ENCODE results near the gene PRKN. TPM values are rescaled to one million over a fixed set of nuclear protein-coding genes. Genes with fewer than 3 reads are reported as not detected.

The PRKN gene
- total RNA-seq, 1 experiment from 2014 or later, result 0.46 TPM

- no peaks in the 10 kb centered on the region for H3K36me3 ChIP-seq (ENCODE audit: control insufficient read depth, insufficient read depth, low read length)
- ChIA-PET CTCF (no interaction called here), POLR2A (no interaction called here)
- no peaks in the 10 kb centered on the region for H3K27me3 ChIP-seq (ENCODE audit: control insufficient read depth, insufficient read depth, low read length)
- intact Hi-C loops (cut with micrococcal nuclease; ENCODE audit: unreplicated experiment), result no loop called here
- no TSS peak for BruUV-seq (replicated peaks)
- no peak overlapping the region for H3K4me3 ChIP-seq (ENCODE audit: low read depth in 2 of 2, low read length in 2 of 2)
- no peaks in the 10 kb centered on the region for H3K9me3 ChIP-seq (ENCODE audit: control insufficient read depth, insufficient read depth, low read depth, low read length)
- TF ChIP-seq REST (IDR thresholded peaks at IDR 0.05; ENCODE audit: insufficient read depth in 1 of 2, low read depth in 2 of 2, low read length in 1 of 2), result no peak
- H3K27ac ChIP-seq (ENCODE audit: low read length), result no peak overlapping the region
- no peak for ATAC-seq
- DNase-seq (ENCODE audit: low read depth, low spot score), result no peak
- in situ Hi-C loops (cut with HindIII; ENCODE audit: low pct_unique_long_range_greater_than_20kb, low sequenced_read_pairs), result no loop called here
- H3K4me1 ChIP-seq (ENCODE audit: control insufficient read depth, insufficient read depth, low read length), result no peaks in the 10 kb centered on the region
Observed at GRCh38 chr6:162688751-162689345, 38.7 kb downstream of the PRKN start.

GRCh38 chr6:162685586-162685985 lies 42.0 kb downstream of the PRKN start:
- ATAC-seq, result no peak
- BruUV-seq (replicated peaks), result no TSS peak
- intact Hi-C loops (cut with micrococcal nuclease; ENCODE audit: unreplicated experiment), result no loop called here
- no peaks in the 10 kb centered on the region for H3K27me3 ChIP-seq (ENCODE audit: control insufficient read depth, insufficient read depth, low read length)
- no peak overlapping the region for H3K27ac ChIP-seq (ENCODE audit: low read length)
- in situ Hi-C loops (cut with HindIII; ENCODE audit: low pct_unique_long_range_greater_than_20kb, low sequenced_read_pairs), result no loop called here
- no peak overlapping the region for H3K4me3 ChIP-seq (ENCODE audit: low read depth in 2 of 2, low read length in 2 of 2)
- CTCF ChIA-PET, result no interaction called here
- H3K9me3 ChIP-seq (ENCODE audit: control insufficient read depth, insufficient read depth, low read depth, low read length), result no peaks in the 10 kb centered on the region
- DNase-seq (ENCODE audit: low read depth, low spot score), result no peak
- TF ChIP-seq TCF7L2 (IDR thresholded peaks at IDR 0.05; ENCODE audit: low read depth, low read length) (no peak), SIN3A (IDR thresholded peaks at IDR 0.05; ENCODE audit: borderline replicate concordance, insufficient read depth, low read depth, low read length) (no peak), REST (IDR thresholded peaks at IDR 0.05; ENCODE audit: insufficient read depth in 1 of 2, low read depth in 2 of 2, low read length in 1 of 2) (no peak), POLR2AphosphoS5 (IDR thresholded peaks at IDR 0.05; ENCODE audit: low read depth, low read length) (no peak), CTCF (IDR thresholded peaks at IDR 0.05) (no peak)
- H3K36me3 ChIP-seq (ENCODE audit: control insufficient read depth, insufficient read depth, low read length), result no peaks in the 10 kb centered on the region
- POLR2A ChIA-PET, result no interaction called here
- H3K4me1 ChIP-seq (ENCODE audit: control insufficient read depth, insufficient read depth, low read length), result no peaks in the 10 kb centered on the region
